T47D (cell line): Measurements from ENCODE around the gene ADORA2A.

Source experiments
- DNase-seq, 2 experiments: peaks; one replicate each; pipeline versions ENCODE4 v3.0.0 to v3.0.0-alpha.2; 2011 to 2012; ENCODE audit warnings: low read depth in 1 of 2, low spot score in 1 of 2
- JUND ChIP-seq: IDR thresholded peaks from 2 replicates; pipeline ENCODE4 v1.6.1; 2012; ENCODE audit warnings: low read depth
- in situ Hi-C: cut with HindIII; loops from 2 replicates; pipeline ENCODE4 v1.10.0; 2016; ENCODE audit warnings: low sequenced_read_pairs, low pct_unique_long_range_greater_than_20kb

The ADORA2A gene

DNA sequence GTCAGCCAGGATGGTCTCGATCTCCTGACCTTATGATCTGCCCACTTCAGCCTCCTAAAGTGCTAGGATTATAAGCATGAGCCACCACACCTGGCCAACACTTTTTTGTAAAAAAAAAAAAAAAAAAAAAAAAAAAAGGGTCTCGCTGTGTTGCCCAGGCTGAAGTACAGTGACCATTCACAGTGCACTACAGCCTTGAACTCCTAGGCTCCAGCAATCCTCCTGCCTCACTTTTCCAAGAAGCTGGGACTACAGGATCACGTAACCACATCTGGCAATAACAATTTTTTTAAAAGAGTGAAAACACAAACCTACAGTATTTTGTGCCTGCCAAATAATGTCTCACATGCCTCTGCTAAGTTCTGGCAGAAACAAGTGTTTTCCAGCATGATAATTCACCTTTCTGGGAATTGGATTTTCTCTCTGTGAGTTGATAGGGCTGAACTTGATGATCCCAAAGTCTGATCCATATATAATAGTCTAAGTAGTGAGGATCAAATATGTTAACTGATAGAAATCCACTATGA lies 30.6 kb downstream of the ADORA2A start:
- no peak for TF ChIP-seq JUND

DNA sequence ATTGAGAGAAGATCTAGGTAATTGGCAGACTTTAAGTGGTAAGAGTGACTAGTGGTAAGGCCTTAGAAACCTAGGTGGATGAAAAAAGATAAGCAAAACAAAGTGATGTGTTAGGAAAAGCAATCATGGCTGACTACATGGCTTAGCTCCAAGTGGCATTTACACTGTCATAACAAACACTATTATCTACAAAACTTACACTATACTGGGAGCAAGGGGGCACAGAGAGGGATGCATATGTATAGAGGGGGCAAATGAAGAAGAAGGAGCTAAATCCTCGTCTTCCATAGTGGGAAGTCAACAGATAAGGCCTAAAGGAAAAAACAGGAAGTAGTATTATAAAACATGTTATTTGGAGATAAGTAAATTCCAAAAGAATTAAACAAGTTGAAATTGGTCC lies 32.5 kb downstream of the ADORA2A start:
- no peak for TF ChIP-seq JUND
- DNase-seq, result no peak
- in situ Hi-C loops, result no loop called here

More for the DNA sequence above, 30.6 kb downstream of the ADORA2A start:
- no peak for DNase-seq
- in situ Hi-C loops, result no loop called here

GRCh38 chr22:24460418-24461089 lies 33.2 kb downstream of the ADORA2A start:
- no peak for TF ChIP-seq JUND
- DNase-seq, result no peak

DNA sequence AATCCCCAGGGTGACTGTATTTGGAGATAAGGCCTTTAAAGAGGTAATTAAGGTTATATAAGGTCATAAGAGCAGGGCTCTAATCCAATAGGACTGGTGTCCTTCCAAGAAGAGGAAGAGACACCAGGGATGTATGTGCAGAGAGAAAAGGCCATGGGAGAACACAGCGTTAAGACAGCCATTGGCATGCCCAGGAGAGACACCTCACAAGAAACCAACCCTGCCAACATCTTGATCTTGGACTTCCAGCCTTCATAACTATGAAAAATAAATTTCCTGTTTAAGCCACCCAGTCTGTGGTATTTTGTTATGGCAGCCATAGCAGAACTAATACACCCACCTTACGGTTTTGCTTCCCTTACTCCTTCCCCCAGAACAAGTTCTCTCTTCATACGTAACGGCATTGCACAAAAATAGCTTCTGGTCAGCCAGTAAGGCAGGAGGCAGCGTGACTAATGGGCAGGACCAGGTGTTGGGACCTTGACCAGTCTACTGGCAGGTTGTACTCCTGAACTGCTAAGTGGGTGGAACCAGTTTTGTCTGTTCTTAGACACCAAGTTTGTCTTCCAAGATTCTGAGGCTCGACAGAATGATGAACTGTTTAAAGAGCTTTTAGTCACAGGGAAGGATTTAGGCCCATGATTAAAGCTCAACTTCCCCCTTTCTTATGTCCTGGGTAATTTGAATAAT lies 35.8 kb downstream of the ADORA2A start:
- in situ Hi-C loops, result no loop called here
- peak in 1 of 2 experiments; percentile 48 for DNase-seq
- TF ChIP-seq JUND, result no peak

More at GRCh38 chr22:24460418-24461089, 33.2 kb downstream of the ADORA2A start:
- in situ Hi-C loops, result no loop called here

GRCh38 chr22:24465566-24465965 lies 38.2 kb downstream of the ADORA2A start:
- DNase-seq, result no peak
- in situ Hi-C loops, result no loop called here
- no peak for TF ChIP-seq JUND

DNA sequence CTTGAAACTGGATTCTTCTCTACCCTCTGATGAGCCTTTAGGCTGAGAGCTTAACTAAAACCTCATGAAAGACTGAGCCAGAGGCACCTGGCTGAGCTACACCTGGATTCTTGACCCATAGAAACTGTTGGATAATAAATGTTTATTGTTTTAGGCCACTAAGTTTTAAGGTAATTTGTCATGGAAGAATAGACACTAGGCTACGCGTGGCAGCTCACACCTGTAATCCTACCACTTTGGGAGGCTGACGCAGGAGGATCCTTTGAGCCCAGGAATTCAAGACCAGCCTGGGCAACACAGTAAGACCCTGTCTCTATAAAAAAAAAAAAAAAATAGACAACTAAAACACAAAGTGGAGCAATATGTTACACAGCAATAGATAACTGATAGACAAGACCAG lies 38.6 kb downstream of the ADORA2A start:
- in situ Hi-C loops, result no loop called here
- no peak for DNase-seq
- TF ChIP-seq JUND, result no peak

DNA sequence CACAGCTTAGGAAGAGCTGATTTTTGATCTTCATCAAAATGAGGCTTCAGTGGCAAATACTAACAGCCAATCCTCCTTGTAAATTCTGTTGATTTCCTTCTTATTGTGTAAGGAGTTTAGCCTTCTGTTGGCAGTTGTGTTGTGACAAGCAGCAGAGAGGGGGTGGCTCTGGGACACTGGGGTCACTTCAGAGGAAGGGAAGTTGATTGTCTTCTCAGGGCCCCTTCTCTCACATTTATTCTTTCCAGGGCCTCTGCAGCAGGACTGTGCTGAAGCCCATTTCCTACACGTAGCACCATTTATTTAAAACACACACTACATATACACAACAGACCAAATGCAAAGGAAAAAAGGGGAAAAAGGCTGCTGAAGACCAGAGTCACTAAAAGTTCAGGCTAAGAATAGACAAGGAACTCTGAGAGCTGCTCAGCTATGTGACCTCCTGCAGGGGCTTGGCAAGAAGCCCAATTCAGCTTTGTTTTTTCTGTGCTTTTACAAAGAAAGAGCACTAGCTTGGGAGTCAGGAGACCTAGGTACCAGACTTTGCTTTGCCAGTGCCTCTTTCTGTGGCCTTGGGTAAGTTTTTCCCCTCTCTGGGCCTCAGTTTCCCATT lies 39.4 kb downstream of the ADORA2A start:
- DNase-seq, result peak in 1 of 2 experiments; percentile 14
- in situ Hi-C loops, result no loop called here
- no peak for TF ChIP-seq JUND

DNA sequence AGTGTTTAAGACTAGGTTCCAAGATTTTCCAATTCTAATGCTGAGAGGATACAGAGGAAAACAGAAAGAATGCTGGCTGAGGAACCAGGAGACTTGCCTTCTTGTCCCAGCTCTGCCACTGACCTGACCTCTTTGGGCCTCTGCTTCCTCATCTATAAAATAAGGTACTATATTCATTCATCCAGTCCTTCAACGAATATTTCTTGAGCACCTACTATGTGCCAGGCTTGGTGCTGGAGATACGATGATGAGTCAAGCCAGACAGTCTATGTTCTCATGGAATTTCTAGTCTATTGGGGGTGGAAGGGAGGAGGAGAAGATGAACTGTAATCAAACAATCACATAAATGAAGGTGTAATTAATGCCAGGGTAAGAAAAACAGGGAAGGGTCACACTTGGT lies 39.9 kb downstream of the ADORA2A start:
- in situ Hi-C loops, result no loop called here
- no peak for TF ChIP-seq JUND
- DNase-seq, result no peak

GRCh38 chr22:24471570-24471969 lies 44.2 kb downstream of the ADORA2A start:
- TF ChIP-seq JUND, result no peak
- in situ Hi-C loops, result no loop called here
- no peak for DNase-seq

DNA sequence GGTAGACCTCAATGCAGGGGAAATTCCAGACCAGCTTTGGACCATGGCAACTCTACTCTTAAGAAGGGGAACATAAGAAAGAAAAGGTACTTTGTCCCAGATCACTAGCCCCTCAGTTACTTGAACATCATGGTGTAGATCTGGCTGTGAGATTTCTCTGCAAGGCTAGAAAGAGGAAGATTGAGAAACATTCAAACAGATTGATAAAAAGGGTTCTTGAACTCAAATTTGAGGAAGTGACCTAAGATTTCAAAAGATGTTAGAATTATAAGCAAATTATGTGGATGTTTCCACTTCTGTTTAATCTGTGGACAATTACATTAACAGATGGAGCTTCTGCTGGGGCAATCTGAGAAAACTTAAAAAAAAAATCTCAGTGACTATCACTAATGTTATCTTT lies 45.9 kb downstream of the ADORA2A start:
- in situ Hi-C loops, result no loop called here
- no peak for TF ChIP-seq JUND
- DNase-seq, result no peak

DNA sequence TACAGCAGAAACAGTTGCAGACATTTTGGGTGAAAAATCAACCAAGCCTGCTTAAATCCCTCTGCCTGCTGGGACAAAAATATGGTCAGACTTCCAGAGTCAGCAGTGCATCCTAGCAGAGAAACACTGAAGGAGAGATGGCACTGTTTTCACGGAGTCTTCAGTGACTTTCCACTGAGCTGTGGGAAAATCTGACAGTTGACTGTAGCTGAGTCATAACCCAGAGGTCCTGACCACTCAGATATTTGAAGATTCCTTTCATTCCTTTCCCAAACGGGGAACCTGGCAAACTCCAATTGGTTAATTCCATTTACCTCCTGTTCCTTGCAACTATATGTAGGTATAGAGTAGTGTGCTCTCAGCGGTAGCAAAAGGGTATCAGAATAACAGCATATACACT lies 46.8 kb downstream of the ADORA2A start:
- in situ Hi-C loops, result no loop called here
- no peak for TF ChIP-seq JUND
- DNase-seq, result peak in 1 of 2 experiments; percentile 67

- no peak for DNase-seq
- in situ Hi-C loops, result no loop called here
These were observed 47.4 kb downstream of the ADORA2A start for GRCh38 chr22:24474649-24475255.

More at GRCh38 chr22:24474649-24475255, 47.4 kb downstream of the ADORA2A start:
- no peak for TF ChIP-seq JUND
